Right lobe of liver (tissue), 4 donors: ENCODE measurements around the gene ERC1.

ENCODE experiments used
- POLR2A ChIP-seq: fragments of 450-650 bp; IDR thresholded peaks from one replicate; pipeline ENCODE4 v1.6.1; 2017; ENCODE audit warnings: antibody characterized with exemption, mild to moderate bottlenecking
- TF ChIP-seq, protein P1 (sequence below), 4 donors: fragments of 200-600 bp in 3 of 4; fragments of 450-650 bp in 1 of 4; IDR thresholded peaks; one replicate each; pipeline versions ENCODE4 v1.5.1 to v1.8.0; 2016 to 2022; ENCODE audit warnings: antibody characterized with exemption in 4 of 4, mild to moderate bottlenecking in 2 of 4
- donor health status: DM: no; HTN: no; CAD: no.
- donor health status: DM: no; HTN: no; CAD: no.
- donor health status: DM: no; HTN: yes; CAD: no.

DNA sequence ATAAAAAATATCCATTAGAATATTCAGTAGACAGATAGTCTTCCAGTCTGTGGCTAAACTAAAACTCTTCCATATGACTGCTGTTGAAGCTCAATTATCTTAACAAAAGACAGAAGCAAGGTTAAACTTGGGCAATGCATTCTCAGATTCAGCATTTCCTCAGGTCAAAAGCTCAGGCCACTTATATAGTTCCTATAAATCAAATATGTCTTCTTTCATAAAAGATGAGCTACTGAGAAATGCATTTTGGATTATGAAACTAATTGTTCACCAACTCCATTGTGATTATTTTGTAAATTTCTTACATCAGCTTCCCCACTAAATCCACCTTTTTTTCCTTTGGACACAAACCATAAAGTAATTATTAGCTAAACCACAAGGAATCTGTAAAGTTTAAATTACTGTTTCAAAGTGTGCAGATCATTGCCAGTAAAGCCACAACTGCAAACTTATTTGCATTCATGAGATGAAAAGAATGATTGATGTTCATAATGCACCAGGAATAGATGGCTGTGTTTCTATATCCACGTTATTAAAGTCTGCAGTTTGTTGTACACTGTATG lies 379.0 kb downstream of the ERC1 start:
- TF ChIP-seq, protein P1, sequence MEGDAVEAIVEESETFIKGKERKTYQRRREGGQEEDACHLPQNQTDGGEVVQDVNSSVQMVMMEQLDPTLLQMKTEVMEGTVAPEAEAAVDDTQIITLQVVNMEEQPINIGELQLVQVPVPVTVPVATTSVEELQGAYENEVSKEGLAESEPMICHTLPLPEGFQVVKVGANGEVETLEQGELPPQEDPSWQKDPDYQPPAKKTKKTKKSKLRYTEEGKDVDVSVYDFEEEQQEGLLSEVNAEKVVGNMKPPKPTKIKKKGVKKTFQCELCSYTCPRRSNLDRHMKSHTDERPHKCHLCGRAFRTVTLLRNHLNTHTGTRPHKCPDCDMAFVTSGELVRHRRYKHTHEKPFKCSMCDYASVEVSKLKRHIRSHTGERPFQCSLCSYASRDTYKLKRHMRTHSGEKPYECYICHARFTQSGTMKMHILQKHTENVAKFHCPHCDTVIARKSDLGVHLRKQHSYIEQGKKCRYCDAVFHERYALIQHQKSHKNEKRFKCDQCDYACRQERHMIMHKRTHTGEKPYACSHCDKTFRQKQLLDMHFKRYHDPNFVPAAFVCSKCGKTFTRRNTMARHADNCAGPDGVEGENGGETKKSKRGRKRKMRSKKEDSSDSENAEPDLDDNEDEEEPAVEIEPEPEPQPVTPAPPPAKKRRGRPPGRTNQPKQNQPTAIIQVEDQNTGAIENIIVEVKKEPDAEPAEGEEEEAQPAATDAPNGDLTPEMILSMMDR (IDR thresholded peaks at IDR 0.05), result no peak
- no peak for TF ChIP-seq POLR2A
